Gastrocnemius medialis (tissue), 4 donors: Measurements from ENCODE around the gene MACROD2. TPM values are rescaled to one million over a fixed set of nuclear protein-coding genes. Genes with fewer than 3 reads are reported as not detected.
A peak's percentile ranks its signal among the peaks of the same experiment; 100 is the strongest.

Experiments used
- ATAC-seq, 2 donors: fragments of 150-250 bp; one replicate each; pipeline ENCODE4 v1.9.1; 2016
- DNase-seq, 2 donors: peaks; one replicate each; pipeline ENCODE4 v3.0.0-alpha.2; 2019
- H3K27ac ChIP-seq, 4 donors: fragments of 200-600 bp; sonication (generic); 1 replicate in 1 of 4; 2 replicates in 3 of 4; pipeline ENCODE4 v1.5.1; 2016 to 2018; ENCODE audit warnings: mild to moderate bottlenecking in 2 of 4, moderate library complexity in 1 of 4
- H3K27me3 ChIP-seq, 3 donors: fragments of 200-600 bp; sonication (generic) in 2 of 3; 1 replicate in 1 of 3; 2 replicates in 2 of 3; pipeline versions ENCODE4 v1.5.1 to v1.6.0; 2016 to 2019; ENCODE audit warnings: mild to moderate bottlenecking in 1 of 3, moderate library complexity in 1 of 3
- H3K36me3 ChIP-seq, 2 donors: fragments of 200-600 bp; sonication (generic) in 1 of 2; one replicate each; pipeline ENCODE4 v1.5.1; 2017 to 2018
- H3K4me1 ChIP-seq, 2 donors: fragments of 200-600 bp; sonication (generic) in 1 of 2; one replicate each; pipeline ENCODE4 v1.5.1; 2016 to 2017; ENCODE audit warnings: mild to moderate bottlenecking in 2 of 2
- H3K4me3 ChIP-seq, 4 donors: fragments of 200-600 bp; sonication (generic) in 3 of 4; 1 replicate in 1 of 4; 2 replicates in 3 of 4; pipeline ENCODE4 v1.5.1; 2016 to 2019; ENCODE audit warnings: mild to moderate bottlenecking in 2 of 4
- H3K9me3 ChIP-seq, 3 donors: fragments of 200-600 bp; sonication (generic) in 2 of 3; 1 replicate in 1 of 3; 2 replicates in 2 of 3; pipeline ENCODE4 v1.5.1; 2016 to 2019
- CTCF ChIP-seq, 5 experiments: fragments of 450-650 bp in 3 of 5; fragments of 200-600 bp in 2 of 5; sonication (generic) in 2 of 5; IDR thresholded peaks in 4 of 5; conservative IDR thresholded peaks in 1 of 5; 1 replicate in 4 of 5; 2 replicates in 1 of 5; pipeline ENCODE4 v1.5.1; 2016 to 2019; ENCODE audit warnings: antibody characterized with exemption in 5 of 5, mild to moderate bottlenecking in 3 of 5, moderate library complexity in 3 of 5
- POLR2A ChIP-seq, 2 donors: fragments of 450-650 bp; IDR thresholded peaks; one replicate each; pipeline ENCODE4 v1.6.1; 2017; ENCODE audit warnings: antibody characterized with exemption in 2 of 2, mild to moderate bottlenecking in 2 of 2, moderate library complexity in 2 of 2
- in situ Hi-C, 4 donors: fragments of 200-750 bp; cut with MboI; loops; one replicate each; pipeline versions ENCODE4 v1.15.0 to v1.8.0; 2017; ENCODE audit warnings: low sequenced_read_pairs in 4 of 4
- intact Hi-C: fragments of 100-400 bp; cut with DNase I; formaldehyde crosslinking; loops from one replicate; pipeline ENCODE4 v1.15.1; 2023; ENCODE audit warnings: low total_unique reads
- total RNA-seq, 4 donors: library from RNA; depleted of rRNA; stranded (reverse); fragments of >200 nt; gene quantifications; one replicate each; pipeline versions ENCODE4 v1.1.0 to v1.2.3, GENCODE V29; 2016

The MACROD2 gene
- total RNA-seq, 4 donors from 2014 or later: 1.8 to 10.2 (median 3.6) TPM

GRCh38 chr20:15061955-15062354 is 1066.6 kb downstream of the MACROD2 start:
- no peaks in the 10 kb centered on the region for H3K9me3 ChIP-seq
- intact Hi-C loops (no loop called here), in situ Hi-C loops (no loop called here)
- H3K4me1 ChIP-seq: no peaks in the 10 kb centered on the region
- no peaks in the 10 kb centered on the region for H3K27me3 ChIP-seq
- DNase-seq (no peak), ATAC-seq (no peak)
- H3K4me3 ChIP-seq: no peak overlapping the region
- no peaks in the 10 kb centered on the region for H3K36me3 ChIP-seq
- no peak overlapping the region for H3K27ac ChIP-seq
- TF ChIP-seq POLR2A (IDR thresholded peaks at IDR 0.05) (no peak), CTCF (IDR thresholded peaks at IDR 0.05 in 4 of 5, conservative IDR thresholded peaks at IDR 0.05 in 1 of 5) (no peak)

- Histone ChIP-seq H3K9me3 (no peaks in the 10 kb centered on the region), H3K4me3 (no peak overlapping the region), H3K27me3 (no peaks in the 10 kb centered on the region), H3K27ac (no peak overlapping the region), H3K4me1 (no peaks in the 10 kb centered on the region), H3K36me3 (no peaks in the 10 kb centered on the region)
- in situ Hi-C loops (no loop called here), intact Hi-C loops (no loop called here)
- ATAC-seq (no peak), DNase-seq (no peak)
- TF ChIP-seq POLR2A (IDR thresholded peaks at IDR 0.05) (no peak), CTCF (IDR thresholded peaks at IDR 0.05 in 4 of 5, conservative IDR thresholded peaks at IDR 0.05 in 1 of 5) (no peak)
Observed at GRCh38 chr20:15063081-15063480, 1067.8 kb downstream of the MACROD2 start.

- no peaks in the 10 kb centered on the region for H3K9me3 ChIP-seq
- no peaks in the 10 kb centered on the region for H3K27me3 ChIP-seq
- H3K36me3 ChIP-seq: no peaks in the 10 kb centered on the region
- no peak overlapping the region for H3K27ac ChIP-seq
- in situ Hi-C loops: no loop called here
- no peak overlapping the region for H3K4me3 ChIP-seq
- no peaks in the 10 kb centered on the region for H3K4me1 ChIP-seq
- no peak for TF ChIP-seq CTCF (IDR thresholded peaks at IDR 0.05 in 4 of 5, conservative IDR thresholded peaks at IDR 0.05 in 1 of 5)
- TF ChIP-seq POLR2A (IDR thresholded peaks at IDR 0.05): no peak
- no peak for ATAC-seq
- DNase-seq: no peak
- intact Hi-C loops: no loop called here
Observed at GRCh38 chr20:15064741-15065140, 1069.4 kb downstream of the MACROD2 start.

GRCh38 chr20:15065794-15066193 is 1070.5 kb downstream of the MACROD2 start:
- no peaks in the 10 kb centered on the region for H3K27me3 ChIP-seq
- no peaks in the 10 kb centered on the region for H3K36me3 ChIP-seq
- in situ Hi-C loops: no loop called here
- H3K9me3 ChIP-seq: no peaks in the 10 kb centered on the region
- DNase-seq: peak; percentile 18 to 39
- no peaks in the 10 kb centered on the region for H3K4me1 ChIP-seq
- no peak overlapping the region for H3K27ac ChIP-seq
- H3K4me3 ChIP-seq: no peak overlapping the region
- intact Hi-C loops: no loop called here
- ATAC-seq: peak; percentile 33 to 36
- TF ChIP-seq CTCF (IDR thresholded peaks at IDR 0.05 in 4 of 5, conservative IDR thresholded peaks at IDR 0.05 in 1 of 5) (no peak), POLR2A (IDR thresholded peaks at IDR 0.05) (no peak)

- no peaks in the 10 kb centered on the region for H3K9me3 ChIP-seq
- TF ChIP-seq CTCF (IDR thresholded peaks at IDR 0.05 in 4 of 5, conservative IDR thresholded peaks at IDR 0.05 in 1 of 5) (no peak), POLR2A (IDR thresholded peaks at IDR 0.05) (no peak)
- ATAC-seq: no peak
- H3K27ac ChIP-seq: no peak overlapping the region
- in situ Hi-C loops (no loop called here), intact Hi-C loops (no loop called here)
- no peak overlapping the region for H3K4me3 ChIP-seq
- no peak for DNase-seq
- no peaks in the 10 kb centered on the region for H3K36me3 ChIP-seq
- H3K4me1 ChIP-seq: no peaks in the 10 kb centered on the region
- H3K27me3 ChIP-seq: no peaks in the 10 kb centered on the region
Observed at GRCh38 chr20:15068486-15068885, 1073.2 kb downstream of the MACROD2 start.
